ENCODE results near the gene GALNT6.

The GALNT6 gene

GRCh38 chr12:51379571-51379970 is 11.6 kb downstream of the GALNT6 start:
- no peak for DNase-seq

GRCh38 chr12:51378749-51379148 is 12.5 kb downstream of the GALNT6 start:
- DNase-seq: no peak

- no peak for DNase-seq
These were observed 13.9 kb downstream of the GALNT6 start for GRCh38 chr12:51377099-51377984.

GRCh38 chr12:51374856-51375255 is 16.4 kb downstream of the GALNT6 start:
- DNase-seq: no peak

DNA sequence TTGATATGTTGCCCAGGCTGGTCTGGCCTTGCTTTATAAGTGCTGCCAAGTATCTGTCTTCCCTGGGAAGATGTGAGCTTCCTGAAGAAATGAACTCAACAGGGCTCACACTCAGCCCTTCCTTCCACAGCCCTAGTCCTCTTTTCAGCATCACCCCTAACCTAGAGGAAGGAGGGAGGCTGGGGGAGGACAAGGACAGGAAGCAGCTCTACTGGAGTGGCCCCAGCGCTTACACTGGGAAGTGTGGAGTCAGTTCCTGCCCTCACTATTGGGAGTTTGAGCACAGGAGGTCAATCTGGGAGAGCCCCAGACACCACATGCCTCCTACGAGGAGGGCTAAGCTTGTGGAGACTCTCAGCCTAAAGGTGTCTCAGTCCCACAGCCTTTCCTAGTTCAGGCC is 16.8 kb downstream of the GALNT6 start:
- DNase-seq: no peak

- no peak for DNase-seq
These were observed 18.0 kb downstream of the GALNT6 start for GRCh38 chr12:51373187-51373586.

DNA sequence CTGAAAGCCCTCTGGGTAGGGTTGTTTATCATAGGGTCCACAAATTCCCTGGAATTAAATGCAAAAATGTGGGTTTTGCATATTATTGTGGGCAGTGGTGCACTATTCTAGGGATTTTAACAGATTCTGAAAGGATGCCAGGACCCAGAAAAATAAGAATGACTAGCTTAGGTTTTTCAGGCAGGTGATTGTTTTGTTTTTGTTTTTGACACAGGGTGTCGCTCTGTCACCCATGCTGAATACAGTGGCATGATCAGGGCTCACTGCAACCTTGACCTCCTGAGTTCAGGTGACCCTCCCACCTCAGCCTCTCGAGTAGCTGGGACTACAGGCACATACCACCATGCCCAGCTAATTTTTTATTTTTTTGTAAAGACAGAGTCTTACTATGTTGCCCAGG is 19.2 kb downstream of the GALNT6 start:
- no peak for DNase-seq

DNA sequence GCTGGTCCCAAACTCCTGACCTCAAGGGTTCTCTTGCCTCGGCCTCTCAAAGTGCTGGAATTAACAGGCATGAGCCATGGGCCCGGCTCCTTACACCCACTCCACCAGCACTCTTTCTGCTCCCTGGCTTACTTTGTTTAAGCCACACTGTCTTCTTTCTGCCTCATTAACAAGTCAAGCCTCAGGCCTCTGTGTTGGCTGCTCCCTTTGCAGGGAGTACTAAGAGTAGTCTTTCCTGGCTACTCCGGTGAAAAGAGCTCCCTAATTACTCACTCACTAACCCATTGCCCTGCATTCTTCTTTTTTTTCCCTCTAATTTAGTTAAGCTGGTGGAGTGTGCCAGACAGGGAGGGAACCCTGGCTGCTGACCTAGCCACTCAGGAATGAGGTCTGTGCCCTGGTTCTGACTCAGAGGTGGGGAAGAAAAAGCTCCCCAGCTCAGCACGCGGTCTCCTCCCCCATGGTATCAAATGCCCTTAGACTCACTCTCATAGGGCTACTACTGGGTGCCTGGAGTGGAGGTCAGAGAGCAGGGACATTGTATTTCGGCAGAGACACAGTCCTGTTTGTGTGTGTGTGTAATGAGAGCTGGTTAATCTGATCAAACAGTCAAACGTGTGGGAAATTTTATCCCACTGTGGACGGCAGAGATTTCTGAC is 19.8 kb downstream of the GALNT6 start:
- DNase-seq: peak; percentile 99

DNA sequence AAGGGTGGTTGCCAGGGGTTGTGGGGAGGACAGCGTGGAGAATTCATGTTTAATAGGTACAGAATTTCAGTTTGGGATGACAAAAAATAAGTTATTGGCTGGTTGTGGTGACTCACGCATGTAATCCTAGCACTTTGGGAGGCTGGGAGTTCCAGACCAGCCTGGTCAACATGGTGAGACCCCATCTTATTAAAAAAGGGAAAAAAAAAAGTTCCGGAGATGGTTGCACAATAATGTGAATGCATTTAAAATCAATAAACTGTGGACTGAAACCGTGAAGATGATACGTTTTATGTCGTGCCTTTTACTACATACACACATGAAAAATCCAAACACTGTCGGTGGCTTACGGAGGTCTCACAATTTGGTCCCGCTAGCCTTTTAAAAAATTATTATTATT is 20.5 kb downstream of the GALNT6 start:
- DNase-seq: no peak

DNA sequence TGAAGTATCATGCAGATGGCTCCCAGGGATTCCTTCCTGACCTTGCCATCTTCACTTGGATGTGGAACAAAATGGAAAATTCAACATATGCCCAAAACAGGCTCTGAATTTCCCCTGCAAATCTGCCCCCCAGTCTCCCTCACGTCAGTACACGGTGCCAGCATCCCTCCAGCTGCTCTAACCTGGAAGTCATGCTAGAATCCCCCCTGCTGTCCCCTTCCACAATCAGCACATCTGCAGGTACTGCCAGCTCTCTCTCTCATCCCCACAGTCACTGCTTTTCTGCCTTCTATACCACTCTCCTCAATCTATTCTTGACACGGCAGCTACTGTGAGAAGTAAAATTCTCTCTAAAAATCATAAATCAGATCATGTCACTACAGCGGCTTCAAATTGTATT is 21.6 kb downstream of the GALNT6 start:
- no peak for DNase-seq

GRCh38 chr12:51368640-51369517 is 22.3 kb downstream of the GALNT6 start:
- DNase-seq: peak; percentile 38

GRCh38 chr12:51365276-51365675 is 25.9 kb downstream of the GALNT6 start:
- DNase-seq: no peak

GRCh38 chr12:51364001-51364400 is 27.2 kb downstream of the GALNT6 start:
- DNase-seq: no peak

DNA sequence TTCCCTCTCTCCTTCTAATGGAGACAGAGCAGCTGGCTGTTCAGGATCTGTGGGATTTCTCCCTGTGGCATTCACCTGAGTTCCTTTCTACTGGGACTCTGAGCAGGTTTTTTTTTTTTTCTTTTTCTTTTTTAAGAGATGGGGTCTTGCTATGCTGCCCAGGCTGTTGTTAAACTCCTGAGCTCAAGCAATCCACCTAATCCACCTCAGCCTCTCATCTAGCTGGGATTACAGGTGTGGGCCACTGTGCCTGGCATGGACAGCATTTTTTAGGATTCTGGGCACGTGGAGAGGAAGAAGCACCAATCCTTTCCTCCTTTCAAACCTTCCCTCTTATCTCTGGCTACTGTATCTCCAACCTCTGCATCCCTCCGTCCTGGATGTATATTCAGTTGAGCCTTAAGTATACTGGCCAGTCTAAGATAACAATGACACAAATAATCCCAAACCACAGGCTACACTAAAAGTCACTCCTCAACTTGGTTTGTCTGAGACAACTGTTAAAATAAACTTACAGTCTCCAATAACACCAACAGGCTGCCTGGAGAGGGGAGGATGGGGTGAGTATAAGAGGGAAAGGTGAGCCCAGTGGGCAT is 28.4 kb downstream of the GALNT6 start:
- no peak for DNase-seq

- no peak for DNase-seq
These were observed 28.9 kb downstream of the GALNT6 start for GRCh38 chr12:51362307-51362706.

DNA sequence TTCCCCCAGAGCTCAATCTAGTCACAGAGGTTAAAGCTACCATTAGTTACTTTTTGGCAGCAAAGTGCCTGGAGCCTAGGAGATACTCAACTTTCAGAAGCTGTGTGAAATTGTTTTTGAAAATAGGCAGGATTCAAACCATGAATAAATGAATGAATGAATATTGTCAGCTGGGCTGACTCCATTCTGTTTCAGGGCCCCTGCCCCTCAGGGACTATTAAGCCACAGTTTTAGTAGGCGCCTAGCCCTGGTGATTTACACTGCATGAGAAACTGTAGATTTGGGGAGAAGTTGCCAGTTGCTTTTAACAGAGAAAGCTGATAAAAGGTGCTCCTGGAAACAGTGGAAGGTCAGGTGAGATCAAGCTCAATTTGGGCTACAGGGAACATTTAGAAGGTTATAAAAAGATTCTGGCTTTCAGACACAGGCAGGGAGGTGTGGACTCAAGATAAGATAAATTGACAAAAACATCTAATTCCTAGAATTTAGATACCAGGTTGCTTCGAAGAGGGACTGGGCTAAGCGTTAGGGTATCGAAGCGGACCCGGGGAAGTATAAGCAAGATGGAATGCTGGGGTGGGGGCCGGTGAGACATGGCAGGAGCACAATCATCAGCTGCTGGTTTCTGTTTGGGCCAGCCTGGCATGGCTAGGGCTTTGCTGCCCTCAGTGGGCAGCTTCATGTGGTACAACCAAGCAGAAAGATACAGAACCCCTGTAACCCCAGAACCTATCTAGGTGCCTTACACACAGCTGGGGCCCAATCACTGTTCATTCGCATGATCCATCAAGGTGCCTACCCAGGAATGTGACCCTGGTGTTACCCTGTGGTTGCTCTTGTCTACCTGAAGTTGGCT is 29.8 kb downstream of the GALNT6 start:
- no peak for DNase-seq

- DNase-seq: no peak
These were observed 30.9 kb downstream of the GALNT6 start for GRCh38 chr12:51360315-51360714.

GRCh38 chr12:51359851-51360250 is 31.4 kb downstream of the GALNT6 start:
- DNase-seq: no peak

DNA sequence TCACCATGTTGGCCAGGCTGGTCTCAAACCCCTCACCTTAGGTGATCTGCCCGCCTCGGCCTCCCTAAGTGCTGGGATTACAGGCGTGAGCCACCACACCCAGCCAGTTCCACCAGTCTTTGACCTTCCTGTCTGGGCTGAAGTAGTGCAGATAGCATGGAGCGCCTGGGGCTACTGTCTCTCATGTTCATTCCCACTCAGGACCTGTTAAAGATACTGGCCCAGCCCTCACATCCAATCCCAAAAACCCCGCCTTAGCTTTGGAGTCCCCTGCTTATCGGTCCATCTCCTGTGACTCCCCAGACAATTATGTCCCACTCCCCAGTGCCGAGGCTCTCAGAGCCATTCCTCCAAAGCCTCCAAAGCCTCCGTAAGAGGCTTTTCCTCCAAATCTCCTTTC is 32.7 kb downstream of the GALNT6 start:
- no peak for DNase-seq

DNA sequence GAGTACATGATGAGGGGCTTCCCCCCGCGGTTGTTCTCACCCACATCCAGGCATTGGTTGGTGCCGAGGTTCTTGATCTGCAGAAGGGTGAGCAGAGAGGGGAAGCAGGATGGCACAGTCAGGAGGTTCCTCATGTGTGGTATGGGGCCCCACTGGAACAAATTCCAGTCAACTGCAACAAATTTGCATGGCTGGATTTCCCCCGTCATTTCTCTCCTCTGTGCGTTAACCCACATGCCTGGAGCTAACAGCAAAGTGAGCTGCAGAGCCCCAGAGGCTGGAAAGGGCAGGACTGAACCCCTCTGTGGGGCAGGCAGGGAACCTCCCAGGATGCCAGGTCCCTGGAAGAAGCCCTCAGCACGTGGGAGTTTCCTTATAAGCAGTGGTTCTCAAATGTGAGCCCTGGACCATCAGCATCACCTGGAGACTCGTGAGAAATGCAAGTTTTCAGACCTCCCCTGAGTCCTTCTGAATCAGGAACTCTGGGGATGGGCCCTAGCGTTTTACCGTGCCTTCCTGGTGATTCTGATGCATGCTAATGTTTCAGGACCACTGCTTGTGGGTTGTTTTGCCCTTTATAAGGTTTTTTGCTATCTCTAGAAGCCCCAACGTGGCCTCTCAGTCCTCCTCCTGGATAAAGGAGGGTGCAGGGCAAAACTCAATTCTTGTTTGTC is 33.7 kb downstream of the GALNT6 start:
- DNase-seq: no peak

- peak; percentile 61 for DNase-seq
These were observed 39.2 kb downstream of the GALNT6 start for GRCh38 chr12:51351913-51352532.

Measured in EL (cell line).